Caco-2 (cell line): ENCODE data around the gene GPR183. TPM values are rescaled to one million over a fixed set of nuclear protein-coding genes. Genes with fewer than 3 reads are reported as not detected.

Experiments
- BruUV-seq: library from RNA; stranded (reverse); fragments of 400-500 nt; replicated peaks from 2 replicates; lab custom pipeline; 2021; lab: Mats Ljungman, UMichigan
- CTCF ChIA-PET: fragments of 300-600 bp; sonication (Branson Sonifier 250); formaldehyde crosslinking; loops from one replicate; lab custom pipeline; 2022; ENCODE audit warnings: antibody characterized with exemption; lab: Charles Lee
- POLR2A ChIA-PET: fragments of 300-600 bp; sonication (Branson Sonifier 250); formaldehyde crosslinking; loops from one replicate; lab custom pipeline; 2022; ENCODE audit warnings: antibody characterized with exemption; lab: Charles Lee
- DNase-seq, 2 experiments: peaks; one replicate each; pipeline versions ENCODE4 v3.0.0 to v3.0.0-alpha.2; 2020 to 2022
- H3K27me3 ChIP-seq: replicated peaks from 2 replicates; pipeline ENCODE4 v1.6.0; 2011; ENCODE audit warnings: low read length; ENCODE audit not compliant: control insufficient read depth, insufficient read depth
- H3K36me3 ChIP-seq: 2 replicates; pipeline ENCODE4 v1.5.1; 2011; ENCODE audit warnings: low read length; ENCODE audit not compliant: control insufficient read depth, insufficient read depth
- H3K4me1 ChIP-seq: fragments of 250-450 bp; sonication (Bioruptor Pico); 2 replicates; pipeline ENCODE4 v1.5.1; 2020; ENCODE audit warnings: mild to moderate bottlenecking
- H3K4me3 ChIP-seq: 2 replicates; pipeline ENCODE4 v1.5.1; 2011; ENCODE audit warnings: low read depth, mild to moderate bottlenecking, control low read depth, low read length
- H3K9me3 ChIP-seq: fragments of 250-450 bp; sonication (Bioruptor Pico); 2 replicates; pipeline ENCODE4 v1.5.1; 2020; ENCODE audit warnings: mild to moderate bottlenecking, moderate library complexity
- H3K27ac Mint-ChIP-seq: one replicate; pipeline ENCODE4 v1.8.0; 2022; ENCODE audit warnings: mixed read lengths; ENCODE audit not compliant: unreplicated experiment
- H3K27me3 Mint-ChIP-seq: one replicate; pipeline ENCODE4 v1.8.0; 2022; ENCODE audit warnings: mixed read lengths; ENCODE audit not compliant: insufficient read depth, unreplicated experiment
- H3K36me3 Mint-ChIP-seq: one replicate; pipeline ENCODE4 v1.8.0; 2022; ENCODE audit warnings: mild to moderate bottlenecking, mixed read lengths; ENCODE audit not compliant: insufficient read depth, unreplicated experiment
- H3K4me1 Mint-ChIP-seq: one replicate; pipeline ENCODE4 v1.8.0; 2022; ENCODE audit warnings: low read depth, mixed read lengths; ENCODE audit not compliant: unreplicated experiment
- H3K4me3 Mint-ChIP-seq: one replicate; pipeline ENCODE4 v1.8.0; 2022; ENCODE audit warnings: mild to moderate bottlenecking, moderate library complexity, mixed read lengths; ENCODE audit not compliant: unreplicated experiment
- H3K9me3 Mint-ChIP-seq: one replicate; pipeline ENCODE4 v1.8.0; 2022; ENCODE audit warnings: mixed read lengths; ENCODE audit not compliant: unreplicated experiment
- CTCF ChIP-seq, 2 experiments: fragments of 200-600 bp in 1 of 2; IDR thresholded peaks; 1 replicate in 1 of 2; 2 replicates in 1 of 2; pipeline versions ENCODE4 v1.5.1 to v1.8.0; 2011 to 2022; ENCODE audit warnings: antibody characterized with exemption in 1 of 2, control low read depth in 1 of 2, inconsistent platforms in 1 of 2, low read depth in 1 of 2, low read length in 1 of 2, mild to moderate bottlenecking in 1 of 2, moderate library complexity in 1 of 2; ENCODE audit not compliant: insufficient read depth in 1 of 2, severe bottlenecking in 1 of 2, unreplicated experiment in 1 of 2
- intact Hi-C: fragments of 100-400 bp; cut with micrococcal nuclease; formaldehyde crosslinking; loops from one replicate; pipeline ENCODE4 v1.10.0; 2022; ENCODE audit not compliant: unreplicated experiment
- total RNA-seq: library from RNA; stranded (reverse); gene quantifications from 2 replicates; pipeline ENCODE4 v1.2.3, GENCODE V29; 2022

GPR183 gene
- total RNA-seq, 1 experiment from 2014 or later: not detected

- no TSS peak for BruUV-seq
- Mint-ChIP-seq H3K27me3 (no peaks in the 10 kb centered on the region), H3K36me3 (peaks cover 30% of the 10 kb centered on the region), H3K27ac (no peak overlapping the region), H3K9me3 (no peaks in the 10 kb centered on the region), H3K4me1 (peaks cover 14% of the 10 kb centered on the region), H3K4me3 (no peak overlapping the region)
- Histone ChIP-seq H3K36me3 (peaks cover 2% of the 10 kb centered on the region), H3K4me1 (no peaks in the 10 kb centered on the region), H3K27me3 (no peaks in the 10 kb centered on the region), H3K9me3 (no peaks in the 10 kb centered on the region), H3K4me3 (no peak overlapping the region)
- DNase-seq: no peak
- CTCF ChIA-PET: no interaction called here
- intact Hi-C loops: no loop called here
- POLR2A ChIA-PET: no interaction called here
- no peak for TF ChIP-seq CTCF (IDR thresholded peaks at IDR 0.05; ENCODE audit: insufficient read depth in 1 of 2, low read depth in 1 of 2, low read length in 1 of 2, severe bottlenecking in 1 of 2, unreplicated experiment in 1 of 2)
These were observed 8.0 kb upstream of the GPR183 start for GRCh38 chr13:99315186-99315585.

- DNase-seq: no peak
- H3K27ac Mint-ChIP-seq: no peak overlapping the region
These were observed 7.5 kb upstream of the GPR183 start for GRCh38 chr13:99314640-99315176.

GRCh38 chr13:99313941-99314340 is 6.7 kb upstream of the GPR183 start:
- intact Hi-C loops: no loop called here
- Mint-ChIP-seq H3K27ac (no peak overlapping the region), H3K27me3 (no peaks in the 10 kb centered on the region), H3K9me3 (no peaks in the 10 kb centered on the region), H3K4me3 (no peak overlapping the region), H3K36me3 (peaks cover 31% of the 10 kb centered on the region), H3K4me1 (peaks cover 14% of the 10 kb centered on the region)
- no peak for TF ChIP-seq CTCF (IDR thresholded peaks at IDR 0.05; ENCODE audit: insufficient read depth in 1 of 2, low read depth in 1 of 2, low read length in 1 of 2, severe bottlenecking in 1 of 2, unreplicated experiment in 1 of 2)
- Histone ChIP-seq H3K9me3 (no peaks in the 10 kb centered on the region), H3K4me1 (no peaks in the 10 kb centered on the region), H3K4me3 (no peak overlapping the region), H3K27me3 (no peaks in the 10 kb centered on the region), H3K36me3 (peaks cover 2% of the 10 kb centered on the region; the same call in 1 of the 2 replicates)
- CTCF ChIA-PET: no interaction called here
- POLR2A ChIA-PET: no interaction called here
- DNase-seq: no peak
- BruUV-seq: no TSS peak

More at GRCh38 chr13:99314640-99315176, 7.5 kb upstream of the GPR183 start:
- TF ChIP-seq CTCF (IDR thresholded peaks at IDR 0.05; ENCODE audit: insufficient read depth in 1 of 2, low read depth in 1 of 2, low read length in 1 of 2, severe bottlenecking in 1 of 2, unreplicated experiment in 1 of 2): no peak
- ChIA-PET POLR2A (no interaction called here), CTCF (no interaction called here)
- Histone ChIP-seq H3K36me3 (peaks cover 2% of the 10 kb centered on the region), H3K27me3 (no peaks in the 10 kb centered on the region), H3K9me3 (no peaks in the 10 kb centered on the region), H3K4me1 (no peaks in the 10 kb centered on the region), H3K4me3 (no peak overlapping the region)
- Mint-ChIP-seq H3K36me3 (peaks cover 30% of the 10 kb centered on the region), H3K4me3 (no peak overlapping the region), H3K4me1 (peaks cover 14% of the 10 kb centered on the region), H3K9me3 (no peaks in the 10 kb centered on the region), H3K27me3 (no peaks in the 10 kb centered on the region)
- intact Hi-C loops: no loop called here
- no TSS peak for BruUV-seq
